NB4 (cell line): ENCODE results near the gene ERBB4.

Experiments
- CTCF ChIP-seq: IDR thresholded peaks from one replicate; pipeline ENCODE4 v1.5.1; 2012; ENCODE audit warnings: low read depth, low read length
- MAX ChIP-seq: IDR thresholded peaks from 2 replicates; pipeline ENCODE4 v1.6.1; 2011; ENCODE audit warnings: low read depth, low read length
- POLR2A ChIP-seq: IDR thresholded peaks from 2 replicates; pipeline ENCODE4 v1.6.1; 2011; ENCODE audit warnings: mild to moderate bottlenecking; ENCODE audit not compliant: insufficient read length; ENCODE audit errors: extremely low read depth

GRCh38 chr2:211730215-211730614 lies 808.4 kb downstream of the ERBB4 start:
- no peak for TF ChIP-seq POLR2A
- TF ChIP-seq CTCF = no peak
- TF ChIP-seq MAX = no peak
